Measurements from ENCODE around the gene KIF12. TPM values are rescaled to one million over a fixed set of nuclear protein-coding genes. Genes with fewer than 3 reads are reported as not detected.
"Not testable (repeated sequence)": the region's sequence is repeated elsewhere in the genome, so short reads cannot be mapped to it uniquely, and the experiment has no call there.

KIF12 gene
- total RNA-seq, 2 donors from 2014 or later = not detected

- no peaks in the 10 kb centered on the region for H3K9me3 ChIP-seq
- no peak overlapping the region for H3K27ac ChIP-seq
- peak in 1 of 2 donors; percentile 21 for TF ChIP-seq CTCF (IDR thresholded peaks at IDR 0.05)
- no peaks in the 10 kb centered on the region for H3K4me1 ChIP-seq
- peak; percentile 42 for DNase-seq (ENCODE audit: low spot score)
- no peaks in the 10 kb centered on the region for H3K27me3 ChIP-seq
- H3K36me3 ChIP-seq = peaks cover 24% of the 10 kb centered on the region
- no peak overlapping the region for H3K4me3 ChIP-seq
Measured at GRCh38 chr9:114047717-114048116, 51.4 kb downstream of the KIF12 start.

- no peaks in the 10 kb centered on the region for H3K4me1 ChIP-seq
- peaks cover 24% of the 10 kb centered on the region for H3K36me3 ChIP-seq
- no peak for DNase-seq (ENCODE audit: low spot score)
- no peak for TF ChIP-seq CTCF (IDR thresholded peaks at IDR 0.05)
- H3K27me3 ChIP-seq = no peaks in the 10 kb centered on the region
- H3K4me3 ChIP-seq = no peak overlapping the region
- H3K9me3 ChIP-seq = no peaks in the 10 kb centered on the region
- no peak overlapping the region for H3K27ac ChIP-seq
Measured at GRCh38 chr9:114046875-114047274, 52.2 kb downstream of the KIF12 start.

- TF ChIP-seq CTCF (IDR thresholded peaks at IDR 0.05) = no peak
- no peak overlapping the region for H3K4me3 ChIP-seq
- H3K9me3 ChIP-seq = no peaks in the 10 kb centered on the region
- peaks cover 24% of the 10 kb centered on the region for H3K36me3 ChIP-seq
- DNase-seq (ENCODE audit: low spot score) = no peak
- H3K27ac ChIP-seq = no peak overlapping the region
- H3K27me3 ChIP-seq = no peaks in the 10 kb centered on the region
- H3K4me1 ChIP-seq = no peaks in the 10 kb centered on the region
Measured at GRCh38 chr9:114046237-114046755, 52.8 kb downstream of the KIF12 start.

GRCh38 chr9:114043660-114044059 lies 55.4 kb downstream of the KIF12 start:
- H3K36me3 ChIP-seq; DNase-seq (ENCODE audit: low spot score); H3K27me3 ChIP-seq; H3K9me3 ChIP-seq; H3K4me3 ChIP-seq; H3K27ac ChIP-seq; H3K4me1 ChIP-seq: not testable (repeated sequence)

Other genes starting within 250 kb of the KIF12 start
- gene ZNF618, start 223.0 kb downstream of the KIF12 start, total RNA-seq = 1 to 10 TPM; 1.4 to 3.0 TPM
- not detected for gene AMBP, start 21.0 kb downstream of the KIF12 start, total RNA-seq
- 1 to 10 TPM; 1.5 to 2.7 TPM for gene COL27A1, start 56.2 kb upstream of the KIF12 start, total RNA-seq
- gene ORM1, start 223.8 kb upstream of the KIF12 start, total RNA-seq = not detected
- not detected for gene ORM2, start 230.6 kb upstream of the KIF12 start, total RNA-seq

Data from right atrium auricular region (tissue), 2 donors.